MG63 (cell line): ENCODE data around the gene GSDME. TPM values are rescaled to one million over a fixed set of nuclear protein-coding genes. Genes with fewer than 3 reads are reported as not detected.

ENCODE experiments used
- DNase-seq: peaks from one replicate; pipeline ENCODE4 v3.0.0-alpha.2; 2020
- H3K27me3 ChIP-seq: fragments of 250-450 bp; sonication (Bioruptor Pico); 2 replicates; pipeline ENCODE4 v1.5.1; 2020; ENCODE audit warnings: mild to moderate bottlenecking, moderate library complexity
- H3K36me3 ChIP-seq: fragments of 250-450 bp; sonication (Bioruptor Pico); 2 replicates; pipeline ENCODE4 v1.5.1; 2020; ENCODE audit warnings: mild to moderate bottlenecking, moderate library complexity
- H3K4me3 ChIP-seq: fragments of 250-450 bp; sonication (Bioruptor Pico); 2 replicates; pipeline ENCODE4 v1.5.1; 2020; ENCODE audit warnings: mild to moderate bottlenecking, moderate library complexity
- H3K9me3 ChIP-seq: fragments of 250-450 bp; sonication (Bioruptor Pico); 2 replicates; pipeline ENCODE4 v1.5.1; 2020; ENCODE audit warnings: mild to moderate bottlenecking, moderate library complexity
- total RNA-seq: library from RNA; depleted of rRNA; stranded (reverse); fragments of >200 nt; shearing (Covaris generic); gene quantifications from 2 replicates; pipeline ENCODE4 v1.2.3, GENCODE V29; 2014; ENCODE audit warnings: low replicate concordance

The GSDME gene
- total RNA-seq, 1 experiment from 2014 or later: 4.1 TPM

DNA sequence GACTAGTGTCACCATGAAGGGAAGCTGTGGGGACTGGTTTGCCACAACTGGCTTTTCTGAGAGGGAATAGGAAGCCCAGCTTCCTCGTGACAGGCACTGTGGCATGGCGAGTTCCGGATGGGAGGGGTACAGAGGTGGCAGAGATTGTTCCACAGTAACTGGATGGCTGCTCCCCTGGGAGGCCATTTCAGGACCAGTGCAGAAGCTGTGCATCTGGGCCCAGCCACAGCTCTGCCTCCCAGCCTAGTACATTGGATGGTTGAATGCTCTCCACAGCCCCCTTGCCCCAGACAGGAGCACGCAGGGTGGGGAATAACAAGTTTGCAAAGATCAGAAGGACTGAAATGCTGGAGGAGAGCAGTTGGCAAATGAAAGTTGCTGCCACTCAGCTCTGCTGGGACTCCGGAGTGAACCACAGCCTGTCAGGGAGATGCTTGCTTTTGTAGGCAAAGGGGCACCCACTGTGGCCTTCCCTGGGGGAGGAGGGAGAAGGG is 51.8 kb downstream of the GSDME start:
- Histone ChIP-seq H3K9me3 (no peaks in the 10 kb centered on the region), H3K27me3 (no peaks in the 10 kb centered on the region), H3K36me3 (peaks cover 4% of the 10 kb centered on the region; the same call in 1 of the 2 replicates), H3K4me3 (no peak overlapping the region)
- DNase-seq: no peak

DNA sequence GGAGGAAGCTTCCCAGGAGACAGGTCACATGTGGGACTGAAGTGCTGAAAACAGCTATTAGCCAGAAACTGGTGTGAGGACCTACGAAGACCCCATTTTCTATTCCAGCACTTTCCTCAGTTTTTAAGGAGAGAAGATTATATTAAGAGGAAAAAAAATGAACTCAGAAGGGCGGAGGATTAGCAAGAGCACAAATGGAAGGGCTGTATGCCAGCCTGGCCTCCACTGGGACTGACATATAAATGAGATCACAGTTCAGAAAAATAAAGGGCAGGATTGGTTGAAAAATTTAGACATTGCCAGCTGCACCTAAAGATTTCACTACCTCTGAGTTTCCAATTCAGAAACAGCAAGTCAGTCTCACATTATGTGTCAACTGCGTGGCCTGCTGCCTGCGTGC is 53.0 kb downstream of the GSDME start:
- no peak overlapping the region for H3K4me3 ChIP-seq
- H3K36me3 ChIP-seq: peaks cover 4% of the 10 kb centered on the region; the same call in 1 of the 2 replicates
- no peaks in the 10 kb centered on the region for H3K27me3 ChIP-seq
- H3K9me3 ChIP-seq: no peaks in the 10 kb centered on the region
- DNase-seq: no peak

DNA sequence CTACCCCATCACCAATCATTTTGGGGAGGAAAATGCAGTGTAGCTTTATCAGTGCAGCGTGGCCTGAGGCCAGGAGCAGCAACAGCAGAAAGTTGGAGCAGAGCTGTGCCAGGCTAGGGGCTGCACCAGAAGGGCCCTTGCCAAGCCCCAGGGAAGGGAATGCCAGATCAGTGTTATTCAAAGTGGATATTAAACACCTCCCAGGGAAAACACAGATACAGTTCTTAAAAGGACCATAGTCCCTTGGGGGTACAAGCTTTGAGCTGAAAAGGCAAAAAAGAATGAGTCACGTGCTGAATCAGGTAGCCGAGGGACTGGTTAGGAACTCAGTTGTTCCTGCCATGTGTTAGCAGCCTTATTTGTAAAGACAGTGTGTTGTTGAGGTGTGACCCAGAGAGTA is 54.0 kb downstream of the GSDME start:
- DNase-seq: no peak
- H3K36me3 ChIP-seq: peaks cover 4% of the 10 kb centered on the region
- no peaks in the 10 kb centered on the region for H3K27me3 ChIP-seq
- H3K9me3 ChIP-seq: no peaks in the 10 kb centered on the region
- H3K4me3 ChIP-seq: no peak overlapping the region

DNA sequence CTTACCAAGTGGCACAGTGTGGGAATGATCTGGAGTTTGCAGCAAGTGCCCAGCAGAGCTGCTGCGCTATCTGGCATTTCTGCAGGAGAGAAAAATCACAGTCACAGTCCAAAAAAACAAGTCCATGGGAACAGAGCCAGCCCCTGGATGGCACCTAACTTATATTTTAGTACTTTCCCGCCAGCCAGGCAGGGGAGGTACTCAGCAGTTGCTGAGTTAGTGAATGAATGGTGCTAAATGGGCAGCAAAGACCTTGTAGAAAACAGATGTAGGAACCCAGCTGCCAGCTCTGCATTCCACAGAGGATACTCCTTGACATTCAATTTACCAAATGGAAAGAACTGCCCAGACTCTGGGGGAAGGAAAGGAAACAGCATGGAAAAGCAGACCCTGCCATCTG is 54.5 kb downstream of the GSDME start:
- no peak overlapping the region for H3K4me3 ChIP-seq
- H3K36me3 ChIP-seq: peaks cover 4% of the 10 kb centered on the region
- H3K27me3 ChIP-seq: no peaks in the 10 kb centered on the region
- peak; percentile 45 for DNase-seq
- no peaks in the 10 kb centered on the region for H3K9me3 ChIP-seq

DNA sequence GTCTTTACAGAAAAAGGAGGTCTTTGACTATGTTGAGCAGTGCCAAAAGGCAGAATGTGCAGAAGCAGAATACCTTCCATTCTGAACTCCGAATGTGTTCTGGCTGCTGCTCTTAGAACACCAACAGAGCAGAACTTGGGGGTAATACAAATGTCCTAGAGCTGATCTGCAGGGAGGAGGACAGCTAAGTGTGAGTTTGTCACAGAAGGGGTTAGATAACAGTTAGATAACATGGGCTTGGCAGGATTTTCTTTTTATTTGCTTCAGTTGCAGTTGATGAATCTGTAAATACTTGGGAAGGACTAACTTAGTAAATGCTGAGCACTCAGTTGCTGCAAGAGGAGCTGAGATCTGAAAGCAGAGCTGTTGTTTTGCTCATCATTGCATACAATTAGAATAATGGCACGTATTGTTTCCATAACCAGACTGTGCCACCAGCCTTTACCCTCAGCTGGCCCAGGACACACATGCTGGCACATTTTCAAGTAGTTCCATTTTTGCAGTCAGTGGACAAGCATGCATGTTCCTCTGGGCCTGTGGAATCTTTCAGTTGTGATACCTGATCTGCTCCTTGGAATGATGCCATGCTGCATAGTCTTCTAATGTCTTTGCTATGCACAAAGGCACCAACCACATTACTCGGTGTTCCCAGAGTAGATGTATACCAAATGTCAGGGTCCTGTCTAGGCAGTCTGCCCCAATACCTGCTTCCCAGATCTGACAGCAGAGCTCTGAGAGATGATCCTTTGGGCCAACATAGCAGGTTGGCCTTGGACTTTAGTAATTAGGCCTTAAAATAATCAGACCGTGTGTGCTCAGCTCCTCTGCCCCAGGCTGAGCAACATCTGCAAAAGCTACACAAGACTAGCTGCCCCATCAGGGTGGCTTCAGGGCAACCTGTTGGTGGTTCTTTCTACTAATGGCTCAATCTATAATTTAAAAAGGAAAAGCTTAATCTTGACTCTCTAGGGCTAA is 55.7 kb downstream of the GSDME start:
- Histone ChIP-seq H3K4me3 (no peak overlapping the region), H3K27me3 (no peaks in the 10 kb centered on the region), H3K36me3 (peaks cover 4% of the 10 kb centered on the region), H3K9me3 (no peaks in the 10 kb centered on the region)
- DNase-seq: peak; percentile 64

DNA sequence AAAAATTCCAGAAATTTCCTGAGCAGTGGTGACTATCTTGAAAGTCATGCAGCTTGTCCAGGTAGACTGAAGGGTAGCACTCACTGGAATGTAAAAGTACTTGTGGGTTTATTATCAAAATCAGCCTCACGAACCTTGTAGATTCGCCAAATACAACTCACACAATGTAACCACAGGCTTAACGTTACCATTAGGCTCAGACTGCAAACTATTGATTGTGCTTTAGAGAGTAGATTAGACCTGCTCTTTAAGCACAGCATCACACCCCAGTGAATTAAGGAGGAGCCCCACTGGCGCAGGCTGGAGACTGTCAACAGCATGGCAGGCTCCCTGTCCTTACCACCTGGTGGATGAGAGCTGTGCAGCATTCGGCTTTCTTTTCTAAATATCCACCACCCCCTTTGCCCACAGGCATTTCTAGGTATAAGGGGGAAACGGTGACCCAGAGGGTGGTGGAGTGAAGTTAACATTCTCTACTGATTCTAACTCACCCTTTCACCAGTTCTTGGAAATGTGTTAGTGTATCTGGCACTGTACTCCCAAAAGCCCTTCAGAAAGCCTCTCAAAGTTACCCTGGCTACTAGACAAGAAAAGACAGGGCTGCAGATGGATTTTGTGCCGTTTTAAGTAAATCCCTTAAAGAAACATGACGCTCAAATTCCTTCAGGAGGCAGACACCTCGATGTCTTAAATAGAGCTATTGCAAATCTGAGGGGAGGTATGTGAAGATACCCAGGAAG is 56.6 kb downstream of the GSDME start:
- H3K27me3 ChIP-seq: no peaks in the 10 kb centered on the region
- DNase-seq: no peak
- no peak overlapping the region for H3K4me3 ChIP-seq
- H3K36me3 ChIP-seq: peaks cover 4% of the 10 kb centered on the region
- no peaks in the 10 kb centered on the region for H3K9me3 ChIP-seq

DNA sequence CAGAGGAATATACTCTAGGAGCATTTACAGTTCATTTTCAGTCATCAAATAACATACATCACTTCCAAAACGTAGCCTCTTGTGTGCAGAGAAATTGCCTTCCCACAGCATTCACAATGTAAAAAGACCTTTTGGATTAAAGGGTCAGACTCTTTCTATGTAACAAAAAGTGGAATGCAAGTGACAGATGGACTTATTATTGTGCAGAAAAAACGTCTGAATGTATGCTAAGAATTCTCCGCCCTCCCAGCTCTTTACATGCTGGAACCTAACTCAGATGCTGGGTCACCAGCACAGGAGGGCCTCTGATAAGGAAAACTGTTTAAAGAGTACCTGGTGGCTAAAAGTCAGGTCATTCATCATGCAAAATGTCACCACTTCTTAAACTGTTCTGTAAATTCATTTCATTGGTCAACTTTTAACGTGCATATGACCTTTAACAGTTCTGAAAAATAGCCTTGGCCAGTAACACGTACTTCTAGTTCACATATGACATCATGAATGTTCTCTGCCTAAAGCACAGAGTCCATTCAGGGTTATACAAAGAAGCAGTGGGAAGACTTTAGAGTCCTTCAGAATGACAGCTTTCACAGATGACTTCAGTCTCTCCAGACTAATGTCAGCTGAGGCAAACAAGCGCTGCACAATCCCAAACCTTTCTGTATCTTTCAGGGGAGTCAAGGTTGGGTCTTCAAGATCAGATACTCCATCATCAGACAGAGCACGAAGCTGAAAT is 58.6 kb downstream of the GSDME start:
- DNase-seq: no peak
- no peaks in the 10 kb centered on the region for H3K27me3 ChIP-seq
- peaks cover 4% of the 10 kb centered on the region for H3K36me3 ChIP-seq
- H3K9me3 ChIP-seq: no peaks in the 10 kb centered on the region
- H3K4me3 ChIP-seq: no peak overlapping the region

DNA sequence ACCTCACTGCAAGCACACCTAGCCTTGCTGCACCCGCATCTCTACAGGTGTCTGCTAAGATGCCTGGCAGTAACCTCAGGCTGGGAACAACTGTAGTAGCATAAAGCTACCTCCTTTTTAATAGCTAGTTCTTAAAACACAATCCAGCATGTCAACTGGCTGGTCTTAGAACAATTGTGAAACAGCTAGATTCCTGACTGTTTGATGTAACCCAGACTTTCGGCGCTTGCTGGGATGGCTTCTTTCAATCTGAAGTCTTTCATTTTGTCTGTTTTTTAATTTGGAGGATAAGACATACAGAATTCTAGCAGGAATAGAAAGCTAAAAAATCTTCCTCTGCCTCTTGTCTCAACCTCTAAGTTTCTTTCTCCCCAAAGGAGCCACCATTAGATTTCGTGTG is 59.8 kb downstream of the GSDME start:
- no peak overlapping the region for H3K4me3 ChIP-seq
- H3K36me3 ChIP-seq: peaks cover 8% of the 10 kb centered on the region
- H3K27me3 ChIP-seq: no peaks in the 10 kb centered on the region
- no peak for DNase-seq
- no peaks in the 10 kb centered on the region for H3K9me3 ChIP-seq

DNA sequence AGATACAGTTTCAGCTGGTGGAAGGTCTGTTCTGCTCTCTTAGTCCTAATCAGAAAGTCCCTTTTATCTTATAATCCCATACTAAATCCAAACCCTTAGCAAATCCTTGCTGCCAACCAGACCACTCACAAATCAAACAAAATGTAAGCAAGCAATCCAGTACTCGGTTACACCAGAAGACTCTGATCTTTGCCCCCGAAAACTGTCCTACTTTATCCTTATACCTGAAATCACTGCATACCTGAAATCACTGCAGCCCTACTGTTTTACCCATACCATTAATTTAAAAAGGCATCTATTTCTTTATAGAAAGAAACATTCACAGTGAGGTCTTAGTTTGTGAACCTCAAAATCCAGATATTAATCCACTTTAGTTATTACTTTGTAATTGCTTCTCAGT is 64.7 kb downstream of the GSDME start:
- Histone ChIP-seq H3K27me3 (no peaks in the 10 kb centered on the region), H3K36me3 (peaks cover 3% of the 10 kb centered on the region), H3K9me3 (no peaks in the 10 kb centered on the region), H3K4me3 (no peak overlapping the region)
- DNase-seq: no peak

DNA sequence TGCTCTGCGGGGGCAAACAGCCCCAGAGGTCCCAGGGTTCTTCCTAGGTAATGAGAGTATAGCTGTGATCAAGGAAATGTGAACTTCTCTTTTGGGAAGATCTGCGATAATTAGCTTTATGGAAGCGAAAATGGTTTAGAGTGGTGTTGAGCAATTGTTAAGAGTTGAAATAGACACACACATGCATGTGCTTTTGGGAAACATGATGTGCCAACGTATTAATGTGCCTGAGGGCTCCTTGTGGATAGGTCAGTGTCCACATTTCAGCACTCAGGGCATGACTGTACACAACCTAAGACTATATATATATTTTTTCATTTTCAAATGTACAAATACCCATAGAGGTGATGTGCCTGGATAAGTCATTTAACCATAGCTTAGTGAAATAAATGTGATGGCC is 67.0 kb downstream of the GSDME start:
- H3K36me3 ChIP-seq: peaks cover 3% of the 10 kb centered on the region
- DNase-seq: no peak
- H3K4me3 ChIP-seq: no peak overlapping the region
- H3K9me3 ChIP-seq: no peaks in the 10 kb centered on the region
- H3K27me3 ChIP-seq: no peaks in the 10 kb centered on the region

DNA sequence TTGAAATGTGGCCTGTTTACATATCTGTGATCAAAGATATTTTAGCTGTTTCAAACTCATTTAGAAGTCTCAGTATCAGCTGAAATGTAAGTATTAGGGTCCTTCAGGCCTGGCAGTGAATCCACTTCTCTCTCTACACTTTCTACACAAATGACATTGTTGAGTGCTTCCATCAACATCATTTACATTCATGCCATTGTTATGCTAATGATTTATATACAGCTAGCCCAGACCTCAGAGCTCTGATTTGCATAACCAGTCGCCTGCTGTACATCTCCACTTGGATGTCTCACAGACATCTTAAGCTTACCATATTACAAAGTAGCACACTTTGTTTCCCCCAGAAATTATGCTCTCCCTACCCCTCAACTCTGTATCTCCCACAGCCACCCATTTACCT is 71.6 kb downstream of the GSDME start:
- no peak for DNase-seq
- Histone ChIP-seq H3K27me3 (no peaks in the 10 kb centered on the region), H3K36me3 (no peaks in the 10 kb centered on the region; the same call in none of the 2 replicates), H3K9me3 (no peaks in the 10 kb centered on the region), H3K4me3 (no peak overlapping the region)

DNA sequence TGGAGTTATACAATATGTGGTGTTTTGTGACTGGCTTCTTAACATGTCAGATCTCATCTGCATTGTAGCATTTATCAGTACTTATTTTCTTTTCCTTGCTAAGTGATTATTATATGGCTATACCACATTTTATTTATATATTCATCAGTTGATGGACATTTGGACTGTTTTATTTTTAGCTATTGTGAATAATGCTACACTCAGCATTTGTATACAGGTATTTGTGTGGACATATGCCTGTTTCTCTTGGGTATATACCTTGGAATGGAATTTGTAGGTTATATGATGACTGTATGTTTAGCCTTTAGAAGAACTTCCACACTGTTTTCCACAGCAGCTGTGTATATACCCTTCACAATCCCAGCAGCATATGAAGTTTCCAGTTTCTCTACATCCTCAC is 86.5 kb downstream of the GSDME start:
- no peak for DNase-seq
- Histone ChIP-seq H3K4me3 (no peak overlapping the region), H3K27me3 (no peaks in the 10 kb centered on the region), H3K9me3 (no peaks in the 10 kb centered on the region), H3K36me3 (0 out of 2 replicates have a peak, but pooled peaks cover 3% of the 10 kb centered on the region)

DNA sequence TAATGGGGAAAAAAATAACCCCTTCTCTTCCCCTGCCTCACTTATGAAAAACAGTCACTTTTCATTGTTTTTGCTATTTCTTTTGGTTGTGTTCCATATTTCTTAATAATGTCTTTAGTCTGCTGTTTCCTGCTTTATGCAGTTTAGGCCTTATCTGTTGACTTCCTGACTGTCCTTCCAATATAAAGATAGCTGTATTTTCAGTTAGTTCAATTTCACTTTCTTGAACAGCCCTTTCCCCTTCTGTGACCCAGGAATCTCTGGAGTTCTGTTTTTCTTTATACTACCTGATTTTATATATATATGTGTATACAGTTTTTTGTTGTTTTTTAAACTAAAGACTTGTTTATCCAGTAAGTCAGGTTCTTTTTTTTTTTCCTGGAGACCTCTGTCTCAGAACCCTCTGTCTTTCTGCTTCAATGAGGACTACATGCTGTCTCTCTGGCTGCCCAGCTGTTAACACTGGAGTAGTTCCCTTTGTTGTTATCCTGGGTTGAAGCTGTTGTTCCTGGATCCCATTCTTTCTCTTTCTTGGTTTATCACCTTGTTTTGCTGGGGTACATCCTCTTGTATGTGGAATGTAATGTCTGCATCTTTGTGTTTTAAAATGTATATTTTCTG is 87.2 kb downstream of the GSDME start:
- no peak overlapping the region for H3K4me3 ChIP-seq
- no peaks in the 10 kb centered on the region for H3K9me3 ChIP-seq
- 0 out of 2 replicates have a peak, but pooled peaks cover 3% of the 10 kb centered on the region for H3K36me3 ChIP-seq
- DNase-seq: no peak
- no peaks in the 10 kb centered on the region for H3K27me3 ChIP-seq

DNA sequence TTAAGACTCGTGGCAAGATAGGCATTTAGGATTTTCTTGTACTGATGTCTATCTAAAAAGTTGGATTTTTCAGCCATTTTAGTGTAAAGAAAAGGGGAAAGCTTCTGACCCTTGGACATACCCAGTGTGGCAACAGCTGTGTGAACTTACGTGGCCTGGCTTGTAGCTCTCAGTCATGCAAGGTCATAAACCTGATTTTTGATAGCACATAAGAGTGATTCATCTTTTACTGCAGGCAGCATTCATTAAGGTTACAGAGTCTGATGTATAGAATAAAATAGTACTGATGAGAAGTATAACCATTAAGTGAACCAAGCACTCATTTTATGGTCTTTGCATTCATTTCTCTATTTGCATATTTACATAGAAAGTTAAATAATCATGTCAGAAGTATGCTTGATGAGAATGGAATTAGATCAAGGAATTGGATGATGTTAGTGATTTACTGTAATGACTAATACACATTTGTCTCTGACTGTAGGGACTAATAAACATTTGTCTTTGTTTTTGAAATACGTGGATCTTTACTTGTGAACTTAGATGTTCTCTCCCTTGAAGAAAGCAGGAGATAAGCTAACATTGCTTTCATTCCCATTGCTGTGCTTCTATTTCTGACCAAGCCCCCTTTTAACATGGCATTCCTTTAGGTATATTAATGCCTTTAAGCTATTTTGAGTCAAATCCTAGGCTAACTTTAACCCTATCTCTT is 88.2 kb downstream of the GSDME start:
- Histone ChIP-seq H3K9me3 (no peaks in the 10 kb centered on the region), H3K36me3 (0 out of 2 replicates have a peak, but pooled peaks cover 3% of the 10 kb centered on the region), H3K27me3 (no peaks in the 10 kb centered on the region), H3K4me3 (no peak overlapping the region)
- DNase-seq: peak; percentile 19

DNA sequence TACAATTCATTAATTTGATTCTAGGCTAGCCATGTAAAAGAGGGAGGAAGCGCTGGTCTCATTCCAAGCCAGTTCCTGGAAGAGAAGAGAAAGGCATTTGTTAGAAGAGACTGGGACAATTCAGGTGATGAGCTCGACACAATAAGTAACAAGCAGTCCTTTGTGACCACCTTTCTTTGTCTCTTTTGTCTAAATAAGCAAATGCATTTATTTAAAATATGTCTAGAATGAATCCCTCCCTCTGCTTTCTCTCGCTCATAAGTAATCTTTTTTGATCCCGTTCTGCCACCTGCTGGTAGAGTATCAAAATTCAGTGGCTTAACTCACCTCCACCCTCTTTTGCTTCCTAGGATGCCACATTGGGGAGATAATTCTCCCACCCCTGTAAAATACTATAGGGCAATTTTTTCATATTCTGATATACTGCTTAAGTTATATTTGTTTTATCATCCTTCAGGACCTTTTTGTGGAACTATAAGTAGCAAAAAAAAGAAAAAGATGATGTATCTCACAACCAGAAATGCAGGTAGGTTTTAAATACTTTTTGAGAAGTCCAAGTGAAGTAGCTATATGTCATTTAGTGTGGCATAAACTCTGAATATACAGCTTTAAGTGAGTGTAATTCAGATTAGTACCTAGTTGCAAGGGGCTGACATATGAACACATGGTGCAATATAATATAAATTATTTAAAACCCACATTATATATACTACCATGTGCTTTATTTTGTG is 91.5 kb downstream of the GSDME start:
- Histone ChIP-seq H3K27me3 (no peaks in the 10 kb centered on the region), H3K9me3 (no peaks in the 10 kb centered on the region), H3K36me3 (0 out of 2 replicates have a peak, but pooled peaks cover 3% of the 10 kb centered on the region), H3K4me3 (no peak overlapping the region)
- DNase-seq: peak; percentile 3
